Lung (tissue), 12 donors: ENCODE results near the gene PNLIPRP1. TPM values are rescaled to one million over a fixed set of nuclear protein-coding genes. Genes with fewer than 3 reads are reported as not detected.

Experiments
- ATAC-seq: fragments of 200-7000 bp; cut with Tn5 transposase; one replicate; pipeline ENCODE4 v1.9.1; 2020; ENCODE audit warnings: moderate number of reproducible peaks; ENCODE audit not compliant: insufficient read depth, low FRiP score
- DNase-seq, 3 donors: peaks; one replicate each; pipeline ENCODE4 v3.0.0-alpha.2; 2013 to 2017
- H3K27ac ChIP-seq, 2 donors: one replicate each; pipeline ENCODE4 v1.5.1; 2013; ENCODE audit warnings: mild to moderate bottlenecking in 2 of 2, moderate library complexity in 2 of 2, control low read depth in 1 of 2, inconsistent platforms in 1 of 2, low read depth in 1 of 2, low read length in 1 of 2
- H3K27me3 ChIP-seq, 3 donors: one replicate each; pipeline ENCODE4 v1.5.1; 2013; ENCODE audit warnings: low read length in 2 of 3; ENCODE audit not compliant: control insufficient read depth in 3 of 3, insufficient read depth in 3 of 3
- H3K36me3 ChIP-seq, 4 donors: one replicate each; pipeline ENCODE4 v1.5.1; 2013; ENCODE audit warnings: low read length in 4 of 4, mild to moderate bottlenecking in 1 of 4, moderate library complexity in 1 of 4; ENCODE audit not compliant: control insufficient read depth in 4 of 4, insufficient read depth in 4 of 4
- H3K4me1 ChIP-seq, 5 donors: one replicate each; pipeline ENCODE4 v1.5.1; 2013; ENCODE audit warnings: low read length in 5 of 5, mild to moderate bottlenecking in 2 of 5, moderate library complexity in 1 of 5; ENCODE audit not compliant: control insufficient read depth in 5 of 5, insufficient read depth in 5 of 5
- H3K4me3 ChIP-seq: one replicate; pipeline ENCODE4 v1.5.1; 2013; ENCODE audit warnings: mild to moderate bottlenecking, control low read depth, moderate library complexity
- H3K9ac ChIP-seq, 2 donors: one replicate each; pipeline ENCODE4 v1.5.1; 2013; ENCODE audit warnings: low read length in 2 of 2, control low read depth in 1 of 2; ENCODE audit not compliant: insufficient read depth in 1 of 2
- H3K9me3 ChIP-seq, 4 donors: one replicate each; pipeline ENCODE4 v1.5.1; 2013; ENCODE audit warnings: low read length in 3 of 4, mild to moderate bottlenecking in 1 of 4, moderate library complexity in 1 of 4; ENCODE audit not compliant: control insufficient read depth in 4 of 4, insufficient read depth in 3 of 4
- CTCF ChIP-seq: IDR thresholded peaks from 2 replicates; pipeline ENCODE4 v1.5.1; 2012; ENCODE audit warnings: mild to moderate bottlenecking; ENCODE audit errors: control extremely low read depth, extremely low read depth
- WGBS, 2 donors: extraction: QIAGEN DNeasy Blood & Tissue Kit; methylation state at CpG; one replicate each; pipeline ENCODE4 v1.1.7; 2013; 5-methylcytosine and 5-hydroxymethylcytosine counted together
- polyA plus RNA-seq, 2 donors: library from polyadenylated mRNA; stranded (reverse); fragments of 200-250 nt; gene quantifications; one replicate each; pipeline ENCODE4 v1.2.1, GENCODE V29; 2013
- total RNA-seq, 2 donors: library from RNA; depleted of rRNA in 1 of 2; stranded (reverse); fragments of >200 nt in 1 of 2; gene quantifications; one replicate each; pipeline ENCODE4 v1.2.1, GENCODE V29; 2014 to 2021
- donor health status: control.
- donor health status: control.
- donor health status: Bipolar disorder and iron deficiency.
- donor health status: healthy.
- donor health status: DM: yes; HTN: yes; CAD: no.

The PNLIPRP1 gene
- total and polyA plus RNA-seq, 4 donors: 0.26 to 1.4 TPM; not detected in 2

GRCh38 chr10:116545756-116546155 lies 45.0 kb upstream of the PNLIPRP1 start, which contains the start of gene PNLIP:
Gene PNLIP, plus strand, starts transcription at chr10:116545931. Its CDS starts 162 bp downstream, at chr10:116546093.
- no peak for DNase-seq
- WGBS, 2 donors: 81 to 89% methylated on average over 8 of the region's 8 CpGs
- no peak for ATAC-seq
- H3K27me3 ChIP-seq: no peaks in the 10 kb centered on the region
- H3K9me3 ChIP-seq: no peaks in the 10 kb centered on the region
- H3K36me3 ChIP-seq: no peaks in the 10 kb centered on the region
- TF ChIP-seq CTCF: no peak
- H3K4me3 ChIP-seq: no peak within 1 kb of the TSS
- no peaks in the 10 kb centered on the region for H3K4me1 ChIP-seq
- H3K27ac ChIP-seq: no peak within 1 kb of the TSS
- no peak within 1 kb of the TSS for H3K9ac ChIP-seq

GRCh38 chr10:116548301-116548700 lies 42.5 kb upstream of the PNLIPRP1 start:
- WGBS, 2 donors: 78 to 86% methylated on average over 5 of the region's 5 CpGs
- no peaks in the 10 kb centered on the region for H3K27me3 ChIP-seq
- ATAC-seq (no peak), DNase-seq (peak in 2 of 3 donors; percentile 1 to 6)
- H3K9me3 ChIP-seq: no peaks in the 10 kb centered on the region
- H3K4me3 ChIP-seq: no peak overlapping the region
- no peaks in the 10 kb centered on the region for H3K36me3 ChIP-seq
- no peak for TF ChIP-seq CTCF
- H3K4me1 ChIP-seq: no peaks in the 10 kb centered on the region
- no peak overlapping the region for H3K27ac ChIP-seq
- no peak overlapping the region for H3K9ac ChIP-seq

- DNase-seq: no peak
- H3K4me3 ChIP-seq: no peak overlapping the region
- TF ChIP-seq CTCF: no peak
- H3K27me3 ChIP-seq: no peaks in the 10 kb centered on the region
- no peak for ATAC-seq
- H3K36me3 ChIP-seq: no peaks in the 10 kb centered on the region
- no peaks in the 10 kb centered on the region for H3K4me1 ChIP-seq
- no peak overlapping the region for H3K27ac ChIP-seq
- WGBS, 2 donors: 89 to 91% methylated on average over 13 of the region's 13 CpGs
- no peak overlapping the region for H3K9ac ChIP-seq
- no peaks in the 10 kb centered on the region for H3K9me3 ChIP-seq
Observed at GRCh38 chr10:116553378-116553980, 37.3 kb upstream of the PNLIPRP1 start.

- Histone ChIP-seq H3K9ac (no peak overlapping the region), H3K27ac (no peak overlapping the region), H3K4me3 (no peak overlapping the region), H3K27me3 (no peaks in the 10 kb centered on the region), H3K36me3 (no peaks in the 10 kb centered on the region), H3K4me1 (no peaks in the 10 kb centered on the region), H3K9me3 (no peaks in the 10 kb centered on the region)
- DNase-seq (no peak), ATAC-seq (no peak)
- 64% methylated on average over 5 of the region's 5 CpGs for WGBS, 2 donors
- TF ChIP-seq CTCF: no peak
Observed at GRCh38 chr10:116554628-116555027, 36.1 kb upstream of the PNLIPRP1 start.
